NCI-H1694 treated with DMSO at 0.1 percent for 48 hours (cell line): ENCODE data around the gene METTL3.
"Not testable (repeated sequence)": the region's sequence is repeated elsewhere in the genome, so short reads cannot be mapped to it uniquely, and the experiment has no call there.

Experiments
- DNase-seq: peaks from one replicate; lab custom pipeline; 2025; lab: John Stamatoyannopoulos, UW

METTL3 gene

DNA sequence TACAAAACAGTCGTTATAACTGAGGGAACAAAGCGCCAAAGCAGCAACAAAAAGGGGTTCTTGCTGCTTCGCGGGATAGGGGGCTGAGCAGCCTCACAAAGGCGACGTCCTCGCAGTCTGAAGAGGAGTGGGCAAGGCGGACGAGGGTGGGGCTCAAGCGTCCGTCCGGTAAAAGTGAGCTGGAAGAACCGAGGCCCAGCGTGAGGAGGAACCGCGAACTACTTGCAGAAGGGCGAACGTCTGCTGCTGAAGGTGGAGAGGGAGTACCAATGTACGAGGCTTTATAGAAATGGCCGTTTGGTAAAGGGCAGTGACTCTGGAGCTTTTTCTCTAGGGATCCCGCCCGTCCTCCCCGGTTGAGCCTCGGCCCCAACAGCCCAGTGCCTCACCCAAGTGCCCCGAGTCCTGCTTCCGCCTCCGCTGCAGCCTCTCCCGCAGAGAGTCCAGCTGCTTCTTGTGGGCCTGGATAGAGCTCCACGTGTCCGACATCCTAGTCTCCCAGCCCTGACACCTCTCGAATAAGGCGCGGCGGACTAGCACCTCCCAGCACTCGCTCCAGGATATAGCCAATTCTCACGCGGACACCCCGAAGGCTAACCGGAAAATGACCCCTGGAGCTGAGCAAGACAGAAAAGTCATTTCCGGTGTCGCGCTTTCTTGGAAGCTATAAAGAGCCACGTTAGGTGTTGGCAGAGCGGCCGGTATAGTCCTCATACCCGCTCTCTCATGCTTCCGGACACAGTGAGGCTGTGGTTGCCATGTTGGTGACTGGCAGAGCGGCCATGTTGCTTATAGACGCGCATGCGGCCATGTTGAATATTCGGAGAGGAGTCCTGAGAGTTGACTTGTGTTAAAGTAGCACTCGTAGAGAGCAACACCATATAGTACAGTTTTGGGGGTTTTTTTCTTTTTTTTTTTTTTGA, at the start of gene METTL3:
METTL3 (minus strand) TSS at position 606 of the 923 bp plus-strand sequence; CDS start at position 489, 117 bp downstream.
- peak; percentile 97 for DNase-seq

- DNase-seq: no peak
These were observed 47.6 kb upstream of the METTL3 start for GRCh38 chr14:21558703-21559170.

DNA sequence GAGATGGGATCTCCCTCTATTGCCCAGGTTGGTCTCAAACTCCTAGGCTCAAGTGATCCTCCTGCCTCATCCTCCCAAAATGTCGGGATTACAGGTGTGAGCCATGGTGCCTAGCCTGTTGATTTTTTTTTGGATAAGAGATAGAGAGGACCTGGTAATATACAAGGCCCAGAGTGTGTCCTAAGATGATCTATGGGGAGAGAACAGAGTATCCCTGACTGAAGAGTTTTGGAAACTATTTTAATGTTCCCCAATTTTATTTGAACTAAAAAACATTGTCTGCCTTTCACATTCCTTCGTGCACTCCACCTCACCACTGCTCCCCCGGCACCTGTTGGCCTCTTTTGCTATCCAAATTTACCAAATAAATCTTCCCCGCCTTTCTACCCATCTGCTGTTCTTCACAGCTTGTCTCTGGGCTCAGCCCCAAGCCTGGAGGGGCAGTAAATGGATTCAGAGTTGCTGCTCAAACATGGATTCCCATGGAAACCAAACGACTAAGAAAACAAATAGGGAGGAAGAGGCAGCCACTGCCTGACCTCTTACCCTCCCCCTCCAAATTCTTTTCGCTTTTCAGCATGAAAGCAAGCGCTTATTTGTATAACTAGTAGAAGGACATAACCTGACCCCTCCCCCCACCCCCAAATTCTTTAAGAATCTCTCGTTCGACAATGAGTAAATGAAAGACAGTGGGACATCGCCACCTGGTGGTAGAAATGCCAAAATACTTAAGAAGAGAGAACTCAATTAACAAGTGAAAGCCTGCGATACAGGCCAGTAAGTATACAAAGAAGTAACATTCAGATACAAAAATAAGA, 46.2 kb upstream of the METTL3 start:
- DNase-seq: peak; percentile 95

GRCh38 chr14:21556378-21557083, 45.4 kb upstream of the METTL3 start:
- DNase-seq: no peak

- no peak for DNase-seq
These were observed 42.1 kb upstream of the METTL3 start for GRCh38 chr14:21553266-21553665.

DNA sequence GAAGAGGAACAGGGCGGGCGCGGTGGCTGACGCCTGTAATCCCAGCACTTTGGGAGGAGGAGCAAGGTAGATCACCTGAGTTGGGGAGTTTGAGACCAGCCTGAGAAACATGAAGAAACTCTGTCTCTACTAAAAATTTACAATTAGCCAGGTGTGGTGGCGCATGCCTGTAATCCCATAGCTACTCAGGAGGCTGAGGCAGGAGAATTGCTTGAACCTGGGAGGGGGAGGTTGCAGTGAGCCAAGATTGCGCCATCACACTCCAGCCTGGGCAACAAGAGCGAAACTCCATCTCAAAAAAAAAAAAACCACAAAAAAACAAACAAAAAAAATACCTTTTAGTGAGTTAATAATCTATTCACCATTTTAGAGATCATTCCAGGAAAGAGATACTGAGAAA, 33.4 kb upstream of the METTL3 start:
- not testable (repeated sequence) for DNase-seq

DNA sequence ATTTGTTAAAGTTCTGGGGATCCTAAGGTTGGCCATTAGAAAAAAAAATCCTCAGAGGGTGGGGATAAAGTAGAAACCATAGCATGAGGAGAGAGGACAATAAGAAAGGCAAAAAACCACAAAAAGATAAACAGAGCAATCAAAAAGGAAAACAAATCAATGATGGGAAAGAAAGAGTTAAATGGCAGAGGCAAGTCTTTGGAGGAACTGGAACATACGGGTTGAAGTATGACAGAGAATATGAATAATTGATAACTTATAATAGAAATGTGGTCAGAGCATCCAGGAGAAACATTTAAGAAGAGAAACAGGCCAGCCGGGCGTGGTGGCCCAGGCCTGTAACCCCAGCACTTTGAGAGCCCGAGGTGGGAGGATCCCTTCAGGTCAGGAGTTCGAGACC, 32.8 kb upstream of the METTL3 start:
- no peak for DNase-seq

- peak; percentile 61 for DNase-seq
These were observed 32.4 kb upstream of the METTL3 start for GRCh38 chr14:21543521-21543960.

DNA sequence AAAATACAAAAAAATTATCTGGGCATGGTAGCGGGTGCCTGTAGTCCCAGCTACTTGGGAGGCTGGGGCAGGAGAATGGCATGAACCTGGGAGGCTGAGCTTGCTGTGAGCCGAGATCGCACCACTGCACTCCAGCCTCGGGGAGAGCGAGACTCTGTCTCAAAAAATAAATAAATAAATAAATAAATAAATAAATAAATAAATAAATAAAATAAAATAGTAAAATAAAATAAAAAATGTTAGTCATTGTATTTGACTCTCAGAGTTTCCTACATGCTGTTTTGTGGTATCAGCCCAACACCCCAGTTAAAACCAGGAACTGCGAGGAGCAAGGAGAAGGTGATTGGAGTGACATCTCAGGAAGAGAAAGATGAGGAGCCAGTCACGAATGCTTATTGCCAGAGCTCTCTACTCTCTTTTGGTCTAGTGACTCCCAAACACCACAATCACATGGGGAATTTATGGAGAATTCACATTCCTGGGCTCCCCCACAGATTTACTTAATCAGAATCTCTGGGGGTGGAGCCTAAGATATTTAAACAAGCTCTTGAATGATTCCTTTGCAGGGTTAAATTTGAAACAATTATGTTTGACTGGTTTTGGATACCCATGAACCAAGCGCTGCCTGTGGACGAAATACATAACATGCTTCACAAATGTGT, 30.4 kb upstream of the METTL3 start:
- no peak for DNase-seq

DNA sequence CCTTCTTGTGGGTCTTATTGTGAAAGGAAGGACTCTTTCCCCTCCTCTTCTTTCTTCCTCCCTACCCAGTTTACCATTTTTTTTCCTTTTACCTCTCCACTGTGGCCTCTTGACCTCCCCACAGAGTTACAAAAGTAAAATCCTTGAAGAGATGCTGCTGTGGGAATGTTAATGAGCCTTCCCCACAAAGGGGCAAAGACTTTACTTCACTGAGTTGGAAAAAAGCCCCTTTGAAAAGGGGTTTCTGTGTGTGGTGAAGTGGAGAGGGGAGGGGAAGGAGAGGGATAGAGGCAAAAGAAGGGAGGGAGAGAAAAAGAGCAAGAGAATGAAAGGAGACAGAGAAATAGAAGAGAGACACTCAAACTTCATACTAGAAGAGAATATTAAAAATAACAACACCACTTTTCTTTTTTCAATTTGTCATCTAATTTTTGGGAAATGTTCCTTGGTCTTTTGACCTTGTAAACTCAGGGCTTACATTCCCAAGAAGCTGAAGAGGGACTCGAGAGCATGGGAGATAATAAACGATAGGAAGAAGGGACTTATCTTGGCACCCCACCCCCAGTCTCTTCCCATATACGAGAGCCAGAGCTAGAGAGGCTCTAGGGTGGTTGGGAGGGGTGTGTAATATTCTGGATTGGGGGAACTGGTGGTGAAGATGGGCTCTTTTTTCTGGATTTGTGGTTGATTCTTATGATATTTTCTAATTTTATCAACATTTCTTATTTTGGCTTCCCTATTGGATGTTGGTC, 28.2 kb upstream of the METTL3 start:
- no peak for DNase-seq

DNA sequence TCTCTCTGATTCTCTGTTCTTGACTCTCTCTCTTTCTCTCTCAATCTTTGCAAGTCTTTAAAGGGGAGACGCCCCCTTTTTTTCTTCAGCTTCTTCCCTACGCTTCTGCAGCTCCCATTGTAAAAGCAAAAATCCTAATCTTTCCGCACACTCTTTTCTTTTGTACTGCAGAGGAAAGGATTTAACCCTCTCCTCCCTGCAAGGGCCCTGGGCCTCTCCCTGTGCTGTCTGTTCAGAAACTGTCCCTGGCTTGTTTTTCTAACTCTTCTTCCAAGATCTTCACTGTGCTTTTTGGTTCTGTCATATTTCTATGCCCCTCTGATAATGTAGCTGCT, 25.9 kb upstream of the METTL3 start:
- DNase-seq: no peak

DNA sequence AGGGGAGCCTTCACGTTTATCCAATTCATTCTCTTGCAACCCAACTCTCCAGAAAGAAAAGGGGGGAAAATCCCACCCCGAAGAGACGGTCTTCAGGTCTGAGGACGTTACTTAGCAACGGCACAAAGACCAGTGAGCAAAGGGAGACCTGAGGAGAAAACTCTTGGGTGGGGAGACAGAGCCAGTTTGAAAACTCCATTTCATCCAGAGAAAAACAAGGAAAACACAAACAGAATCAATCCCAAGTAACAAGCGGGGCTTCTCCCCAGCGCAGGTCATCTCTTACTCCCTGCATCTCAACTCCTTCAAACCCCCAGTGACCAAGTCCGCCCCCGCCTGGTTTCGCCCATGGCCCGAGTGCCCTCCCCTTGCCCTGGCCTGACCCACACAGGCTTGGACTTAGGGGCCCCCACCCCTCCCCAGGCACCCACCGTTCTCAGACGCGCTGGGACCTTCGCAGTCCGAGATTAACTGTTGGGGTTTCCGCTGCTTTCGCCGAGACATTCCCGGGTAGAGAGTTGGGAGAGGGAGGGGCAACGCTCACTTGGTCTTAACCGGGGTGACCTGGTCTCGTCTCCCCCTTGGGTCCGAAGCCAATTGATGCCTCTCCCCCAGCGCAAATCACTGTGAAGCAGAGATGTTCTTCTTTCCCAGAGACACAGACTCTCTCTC, 25.4 kb upstream of the METTL3 start:
- DNase-seq: no peak

DNA sequence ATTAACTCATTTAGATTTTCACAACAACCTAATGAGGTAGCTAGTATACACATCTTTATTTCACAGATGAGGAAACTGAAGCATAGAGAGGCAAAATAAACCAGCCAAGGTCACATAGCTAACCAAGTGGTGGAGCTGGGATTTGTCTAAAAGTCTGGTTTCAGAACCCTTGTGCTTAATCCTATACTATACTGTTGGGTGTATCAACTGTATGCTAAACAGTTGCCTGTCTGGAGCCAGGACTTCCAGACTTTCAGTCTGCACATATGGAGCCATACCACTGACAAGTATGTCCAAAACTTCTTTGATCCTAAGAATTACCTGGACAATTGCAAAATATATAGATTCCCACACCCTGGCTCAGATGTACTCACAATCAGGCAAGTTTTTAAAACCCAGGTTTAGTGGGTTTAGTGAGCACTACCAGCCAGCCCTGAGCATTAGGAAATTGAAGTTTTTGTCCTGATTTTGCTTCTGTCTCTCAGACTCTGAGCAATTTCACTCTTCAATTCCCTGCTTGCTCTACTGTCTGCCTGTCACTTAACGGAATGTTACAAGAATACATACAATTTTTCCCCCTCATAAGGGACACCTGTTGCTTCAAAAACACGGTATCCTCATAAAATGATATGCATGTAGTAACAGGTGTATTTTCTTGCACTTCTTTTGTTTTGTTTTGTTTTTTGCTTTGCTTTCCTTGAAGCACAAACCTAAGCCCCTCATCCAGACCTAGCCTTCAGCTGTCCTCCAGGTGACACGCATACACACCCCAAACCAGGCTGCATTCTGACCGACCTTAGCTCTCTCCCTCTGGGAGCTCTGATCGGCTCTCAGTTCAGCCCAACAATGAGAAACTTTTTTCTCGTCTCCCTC, 24.6 kb upstream of the METTL3 start:
- no peak for DNase-seq

DNA sequence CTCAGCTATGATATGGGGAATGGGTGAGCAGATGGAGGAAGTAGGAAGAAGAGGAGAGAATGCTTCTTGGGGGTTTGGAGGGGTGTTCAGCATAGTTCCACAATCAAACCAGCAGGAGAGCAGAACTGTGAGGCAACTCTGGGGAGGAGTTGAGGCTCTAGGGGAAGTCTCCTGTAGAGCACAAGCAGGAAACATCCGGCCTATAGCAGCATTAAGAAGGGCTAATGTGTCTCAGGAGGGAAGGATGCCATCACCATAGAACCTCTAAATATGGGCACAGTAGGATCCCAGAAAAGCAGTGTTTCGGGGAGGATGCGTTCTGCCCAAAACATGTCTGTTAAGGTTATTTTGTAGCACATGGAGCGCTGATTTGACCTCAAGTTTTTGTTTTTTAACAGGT, 23.4 kb upstream of the METTL3 start:
- DNase-seq: no peak

DNA sequence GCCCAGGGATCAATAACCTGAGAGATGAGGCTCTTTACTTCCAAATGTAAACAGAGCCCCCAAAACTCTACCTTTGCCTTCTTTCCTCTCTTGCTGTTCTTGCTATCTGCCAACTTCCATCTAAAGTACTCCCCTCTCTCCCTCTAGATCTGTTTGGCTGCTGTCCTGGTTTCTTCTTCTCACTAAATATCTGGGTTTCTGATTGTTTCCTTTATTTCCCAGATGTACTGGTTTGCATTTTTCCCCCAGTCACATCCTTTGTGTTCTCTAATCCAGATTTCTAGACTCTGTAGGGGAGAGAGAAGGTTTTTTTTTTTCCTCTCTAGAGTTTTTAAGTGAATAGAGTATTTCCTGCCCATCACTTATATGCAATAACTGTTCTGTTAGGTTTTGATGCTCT, 22.2 kb upstream of the METTL3 start:
- no peak for DNase-seq

GRCh38 chr14:21529515-21529914, 18.4 kb upstream of the METTL3 start:
- DNase-seq: no peak

DNA sequence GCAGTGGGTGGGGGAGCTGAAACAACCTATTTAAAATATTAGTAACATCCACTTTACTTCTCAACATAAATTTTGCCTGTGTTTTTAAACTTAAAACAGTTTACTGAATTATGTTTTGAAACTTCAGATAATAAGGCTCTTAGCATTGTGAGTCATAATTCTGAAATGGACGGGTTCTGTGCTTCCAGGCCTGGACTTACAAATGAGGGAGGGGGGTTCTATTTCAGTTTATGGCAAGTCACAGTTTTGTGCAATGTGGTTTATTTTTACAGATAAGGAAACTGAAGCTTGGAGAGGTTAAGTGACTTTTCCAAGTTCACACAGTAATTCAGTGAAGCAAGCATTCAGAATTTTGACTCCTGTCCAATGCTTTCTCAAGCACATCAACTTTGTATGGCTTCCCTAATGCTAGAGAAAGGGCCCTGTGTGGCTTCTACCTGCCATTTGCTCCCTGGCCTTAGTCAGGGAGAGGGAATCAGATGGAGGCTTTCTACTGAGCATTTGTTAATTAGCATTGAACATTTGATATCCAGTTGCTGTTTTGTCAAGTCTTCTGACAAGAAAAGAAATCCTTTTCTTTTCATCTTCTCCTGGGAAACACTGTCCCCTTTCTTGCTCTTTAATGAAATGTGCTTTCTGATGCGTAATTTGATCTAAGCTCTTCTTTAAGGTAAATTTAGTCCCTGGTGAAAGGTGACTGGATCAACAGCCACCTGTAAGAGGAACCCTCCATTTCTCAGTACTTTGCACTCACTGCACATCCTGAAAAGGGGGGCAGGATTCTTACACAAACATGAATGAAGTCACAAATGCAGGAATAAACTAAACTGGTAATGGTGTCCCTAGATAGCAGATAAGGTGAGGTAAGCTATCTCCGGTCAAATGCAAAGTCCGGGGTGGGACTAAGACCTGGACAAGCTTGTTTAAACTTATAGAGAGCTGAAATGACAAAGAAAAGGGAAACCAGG, 17.5 kb upstream of the METTL3 start:
- no peak for DNase-seq

- no peak for DNase-seq
These were observed 16.2 kb upstream of the METTL3 start for GRCh38 chr14:21527318-21527679.
